ENCODE data around the gene TMEM267.
"Not testable (repeated sequence)": the region's sequence is repeated elsewhere in the genome, so short reads cannot be mapped to it uniquely, and the experiment has no call there.

The TMEM267 gene
- 7.0 to 16.3 reads per million in 2 donors for total RNA-seq

GRCh38 chr5:43483298-43484105 lies at the start of gene TMEM267:
TSS of gene TMEM267 (minus strand) at chr5:43483865. CDS start at chr5:43453969, 29,896 bp downstream.
- DNase-seq: peak; percentile 64

- no peak for DNase-seq
These were observed 47.0 kb upstream of the TMEM267 start for GRCh38 chr5:43530648-43531047.

GRCh38 chr5:43523662-43524072 lies 40.0 kb upstream of the TMEM267 start:
- DNase-seq: no peak

GRCh38 chr5:43520615-43521014 lies 37.0 kb upstream of the TMEM267 start:
- no peak for DNase-seq

- DNase-seq: no peak
These were observed 32.0 kb upstream of the TMEM267 start for GRCh38 chr5:43515678-43516048.

GRCh38 chr5:43514816-43515677 lies 31.4 kb upstream of the TMEM267 start, which contains the start of gene C5orf34:
TSS of gene C5orf34 (minus strand) at chr5:43515148. CDS start at chr5:43509339, 5,809 bp downstream.
- peak; percentile 96 for DNase-seq

GRCh38 chr5:43514471-43514815 lies 30.8 kb upstream of the TMEM267 start:
- no peak for DNase-seq

- no peak for DNase-seq
These were observed 30.4 kb upstream of the TMEM267 start for GRCh38 chr5:43514025-43514424.

- DNase-seq: not testable (repeated sequence)
These were observed 27.4 kb upstream of the TMEM267 start for GRCh38 chr5:43511062-43511461.

- DNase-seq: no peak
These were observed 14.9 kb upstream of the TMEM267 start for GRCh38 chr5:43498581-43498980.

GRCh38 chr5:43497311-43498104 lies 13.8 kb upstream of the TMEM267 start:
- DNase-seq: no peak

GRCh38 chr5:43491326-43491725 lies 7.7 kb upstream of the TMEM267 start:
- DNase-seq: no peak

GRCh38 chr5:43486353-43486752 lies 2.7 kb upstream of the TMEM267 start:
- no peak for DNase-seq

- DNase-seq: no peak
These were observed 1.7 kb upstream of the TMEM267 start for GRCh38 chr5:43485406-43485805.

GRCh38 chr5:43484106-43484849 lies 613 bp upstream of the TMEM267 start:
- DNase-seq: peak; percentile 66

GRCh38 chr5:43482490-43483297 lies 971 bp downstream of the TMEM267 start:
- DNase-seq: no peak

GRCh38 chr5:43469671-43470391 lies 13.8 kb downstream of the TMEM267 start:
- DNase-seq: no peak

GRCh38 chr5:43467100-43467499 lies 16.6 kb downstream of the TMEM267 start:
- DNase-seq: no peak

GRCh38 chr5:43465455-43465854 lies 18.2 kb downstream of the TMEM267 start:
- DNase-seq: not testable (repeated sequence)

GRCh38 chr5:43461066-43461465 lies 22.6 kb downstream of the TMEM267 start:
- no peak for DNase-seq

GRCh38 chr5:43456556-43456955 lies 27.1 kb downstream of the TMEM267 start:
- DNase-seq: no peak

All from T-helper 9 cell (primary cell).